Kasumi-1 (cell line): ENCODE results near the gene UBE2Q1.

Source experiments
- DNase-seq, 2 experiments: peaks; one replicate each; lab custom pipeline; 2025; lab: John Stamatoyannopoulos, UW

Gene UBE2Q1

GRCh38 chr1:154577346-154578057 lies 19.0 kb upstream of the UBE2Q1 start:
- no peak for DNase-seq

- no peak for DNase-seq
These were observed 17.6 kb upstream of the UBE2Q1 start for GRCh38 chr1:154575951-154576566.

- DNase-seq: no peak
These were observed 16.9 kb upstream of the UBE2Q1 start for GRCh38 chr1:154575147-154575927.

- no peak for DNase-seq
These were observed 16.3 kb upstream of the UBE2Q1 start for GRCh38 chr1:154574716-154575115.

- DNase-seq: no peak
These were observed 14.7 kb upstream of the UBE2Q1 start for GRCh38 chr1:154573168-154573510.

GRCh38 chr1:154572468-154573167 lies 14.2 kb upstream of the UBE2Q1 start:
- no peak for DNase-seq

GRCh38 chr1:154571964-154572288 lies 13.5 kb upstream of the UBE2Q1 start:
- DNase-seq: no peak

- DNase-seq: no peak
These were observed 12.9 kb upstream of the UBE2Q1 start for GRCh38 chr1:154571244-154571963.

- no peak for DNase-seq
These were observed 9.8 kb upstream of the UBE2Q1 start for GRCh38 chr1:154568157-154568815.

- DNase-seq: peak in 1 of 2 experiments; percentile 21
These were observed 9.1 kb upstream of the UBE2Q1 start, which contains the start of gene CHRNB2 for GRCh38 chr1:154567386-154568156. Gene CHRNB2, plus strand, starts transcription at chr1:154567778. Its CDS starts 267 bp downstream, at chr1:154568045.

GRCh38 chr1:154565876-154566275 lies 7.4 kb upstream of the UBE2Q1 start:
- DNase-seq: no peak

GRCh38 chr1:154559466-154560044 lies 1.1 kb upstream of the UBE2Q1 start:
- DNase-seq: peak; percentile 88 to 90

- peak; percentile 98 to 99 for DNase-seq
These were observed 431 bp upstream of the UBE2Q1 start for GRCh38 chr1:154558720-154559465.

GRCh38 chr1:154557248-154557938 lies 1.1 kb downstream of the UBE2Q1 start:
- no peak for DNase-seq

GRCh38 chr1:154556422-154556821 lies 2.0 kb downstream of the UBE2Q1 start:
- no peak for DNase-seq

GRCh38 chr1:154553056-154554030 lies 5.1 kb downstream of the UBE2Q1 start:
- DNase-seq: no peak

GRCh38 chr1:154552036-154552435 lies 6.4 kb downstream of the UBE2Q1 start:
- DNase-seq: no peak

GRCh38 chr1:154551474-154551873 lies 7.0 kb downstream of the UBE2Q1 start:
- DNase-seq: no peak
